Suprapubic skin (tissue), 4 donors: ENCODE results near the gene CLSTN1. TPM values are rescaled to one million over a fixed set of nuclear protein-coding genes. Genes with fewer than 3 reads are reported as not detected.
A peak's percentile ranks its signal among the peaks of the same experiment; 100 is the strongest.

ENCODE experiments used
- DNase-seq, 2 donors: peaks; one replicate each; pipeline ENCODE4 v3.0.0-alpha.2; 2019; ENCODE audit warnings: low spot score in 2 of 2
- H3K27ac ChIP-seq: fragments of 200-600 bp; sonication (generic); one replicate; pipeline ENCODE4 v1.5.1; 2019
- H3K27me3 ChIP-seq: fragments of 200-600 bp; sonication (generic); one replicate; pipeline ENCODE4 v1.5.1; 2019
- H3K36me3 ChIP-seq: fragments of 200-600 bp; sonication (generic); one replicate; pipeline ENCODE4 v1.5.1; 2019
- H3K4me1 ChIP-seq: fragments of 200-600 bp; sonication (generic); one replicate; pipeline ENCODE4 v1.5.1; 2019
- H3K4me3 ChIP-seq: fragments of 200-600 bp; sonication (generic); one replicate; pipeline ENCODE4 v1.5.1; 2019; ENCODE audit warnings: mild to moderate bottlenecking
- H3K9me3 ChIP-seq: fragments of 200-600 bp; sonication (generic); one replicate; pipeline ENCODE4 v1.5.1; 2019
- EP300 ChIP-seq: sonication (generic); formaldehyde crosslinking; IDR thresholded peaks from one replicate; pipeline ENCODE4 v1.6.1; 2017; ENCODE audit warnings: antibody characterized with exemption
- POLR2A ChIP-seq, 2 donors: fragments of 450-650 bp; IDR thresholded peaks; one replicate each; pipeline ENCODE4 v1.6.1; 2017; ENCODE audit warnings: antibody characterized with exemption in 2 of 2, mild to moderate bottlenecking in 2 of 2, moderate library complexity in 2 of 2
- POLR2AphosphoS5 ChIP-seq, 3 donors: sonication (generic); formaldehyde crosslinking; IDR thresholded peaks; one replicate each; pipeline ENCODE4 v1.6.1; 2017; ENCODE audit warnings: antibody characterized with exemption in 3 of 3
- WGBS: methylation state at CpG from one replicate; pipeline ENCODE4 v1.1.5; 2018; 5-methylcytosine and 5-hydroxymethylcytosine counted together
- total RNA-seq, 4 donors: library from RNA; depleted of rRNA; stranded (reverse); fragments of >200 nt; gene quantifications; one replicate each; pipeline ENCODE4 v1.1.0, GENCODE V29; 2016
- TF ChIP-seq, protein P1 (sequence below), 2 donors: fragments of 200-600 bp in 1 of 2; fragments of 450-650 bp in 1 of 2; sonication (generic) in 1 of 2; IDR thresholded peaks; one replicate each; pipeline ENCODE4 v1.5.1; 2016 to 2019; ENCODE audit warnings: antibody characterized with exemption in 2 of 2, mild to moderate bottlenecking in 1 of 2, moderate library complexity in 1 of 2

CLSTN1 gene
- total RNA-seq, 4 donors from 2014 or later: 118 to 202 (median 165) TPM

DNA sequence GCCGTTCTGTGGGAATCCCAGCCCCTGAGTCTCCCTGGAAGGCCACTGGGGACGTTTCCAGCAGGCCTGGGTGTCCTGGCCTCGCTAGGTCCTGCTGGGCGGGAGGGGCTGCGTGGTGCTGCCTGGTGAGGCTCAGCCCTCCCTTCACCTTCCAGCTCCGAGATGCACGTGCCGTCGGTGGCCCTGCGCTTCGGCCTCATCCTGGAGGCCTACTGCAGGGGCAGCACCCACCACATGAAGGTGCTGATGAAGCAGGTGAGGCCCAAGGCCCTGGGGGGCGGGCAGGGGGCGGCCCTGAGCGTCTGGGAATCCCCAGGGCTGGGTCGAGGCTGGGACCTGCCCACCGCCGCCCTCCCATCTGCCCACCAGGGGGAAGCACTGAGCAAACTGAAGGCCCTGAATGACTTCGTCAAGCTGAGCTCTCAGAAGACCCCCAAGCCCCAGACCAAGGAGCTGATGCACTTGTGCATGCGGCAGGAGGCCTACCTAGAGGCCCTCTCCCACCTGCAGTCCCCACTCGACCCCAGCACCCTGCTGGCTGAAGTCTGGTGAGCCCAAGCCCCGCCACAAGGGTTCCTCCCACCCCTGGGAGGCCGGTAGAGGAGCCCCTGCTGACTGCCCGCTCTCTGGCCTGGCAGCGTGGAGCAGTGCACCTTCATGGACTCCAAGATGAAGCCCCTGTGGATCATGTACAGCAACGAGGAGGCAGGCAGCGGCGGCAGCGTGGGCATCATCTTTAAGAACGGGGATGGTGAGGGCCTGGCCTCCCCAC lies 102.0 kb downstream of the CLSTN1 start:
- no peak overlapping the region for H3K27ac ChIP-seq
- TF ChIP-seq, protein P1, sequence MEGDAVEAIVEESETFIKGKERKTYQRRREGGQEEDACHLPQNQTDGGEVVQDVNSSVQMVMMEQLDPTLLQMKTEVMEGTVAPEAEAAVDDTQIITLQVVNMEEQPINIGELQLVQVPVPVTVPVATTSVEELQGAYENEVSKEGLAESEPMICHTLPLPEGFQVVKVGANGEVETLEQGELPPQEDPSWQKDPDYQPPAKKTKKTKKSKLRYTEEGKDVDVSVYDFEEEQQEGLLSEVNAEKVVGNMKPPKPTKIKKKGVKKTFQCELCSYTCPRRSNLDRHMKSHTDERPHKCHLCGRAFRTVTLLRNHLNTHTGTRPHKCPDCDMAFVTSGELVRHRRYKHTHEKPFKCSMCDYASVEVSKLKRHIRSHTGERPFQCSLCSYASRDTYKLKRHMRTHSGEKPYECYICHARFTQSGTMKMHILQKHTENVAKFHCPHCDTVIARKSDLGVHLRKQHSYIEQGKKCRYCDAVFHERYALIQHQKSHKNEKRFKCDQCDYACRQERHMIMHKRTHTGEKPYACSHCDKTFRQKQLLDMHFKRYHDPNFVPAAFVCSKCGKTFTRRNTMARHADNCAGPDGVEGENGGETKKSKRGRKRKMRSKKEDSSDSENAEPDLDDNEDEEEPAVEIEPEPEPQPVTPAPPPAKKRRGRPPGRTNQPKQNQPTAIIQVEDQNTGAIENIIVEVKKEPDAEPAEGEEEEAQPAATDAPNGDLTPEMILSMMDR (IDR thresholded peaks at IDR 0.05): peak in 1 of 2 donors; percentile 63
- TF ChIP-seq POLR2AphosphoS5 (IDR thresholded peaks at IDR 0.05): no peak
- no peak overlapping the region for H3K4me3 ChIP-seq
- H3K4me1 ChIP-seq: peaks cover 21% of the 10 kb centered on the region
- no peaks in the 10 kb centered on the region for H3K9me3 ChIP-seq
- no peaks in the 10 kb centered on the region for H3K27me3 ChIP-seq
- 86% methylated on average over 8 of the region's 29 CpGs for WGBS
- H3K36me3 ChIP-seq: peaks cover 34% of the 10 kb centered on the region
- DNase-seq: no peak

DNA sequence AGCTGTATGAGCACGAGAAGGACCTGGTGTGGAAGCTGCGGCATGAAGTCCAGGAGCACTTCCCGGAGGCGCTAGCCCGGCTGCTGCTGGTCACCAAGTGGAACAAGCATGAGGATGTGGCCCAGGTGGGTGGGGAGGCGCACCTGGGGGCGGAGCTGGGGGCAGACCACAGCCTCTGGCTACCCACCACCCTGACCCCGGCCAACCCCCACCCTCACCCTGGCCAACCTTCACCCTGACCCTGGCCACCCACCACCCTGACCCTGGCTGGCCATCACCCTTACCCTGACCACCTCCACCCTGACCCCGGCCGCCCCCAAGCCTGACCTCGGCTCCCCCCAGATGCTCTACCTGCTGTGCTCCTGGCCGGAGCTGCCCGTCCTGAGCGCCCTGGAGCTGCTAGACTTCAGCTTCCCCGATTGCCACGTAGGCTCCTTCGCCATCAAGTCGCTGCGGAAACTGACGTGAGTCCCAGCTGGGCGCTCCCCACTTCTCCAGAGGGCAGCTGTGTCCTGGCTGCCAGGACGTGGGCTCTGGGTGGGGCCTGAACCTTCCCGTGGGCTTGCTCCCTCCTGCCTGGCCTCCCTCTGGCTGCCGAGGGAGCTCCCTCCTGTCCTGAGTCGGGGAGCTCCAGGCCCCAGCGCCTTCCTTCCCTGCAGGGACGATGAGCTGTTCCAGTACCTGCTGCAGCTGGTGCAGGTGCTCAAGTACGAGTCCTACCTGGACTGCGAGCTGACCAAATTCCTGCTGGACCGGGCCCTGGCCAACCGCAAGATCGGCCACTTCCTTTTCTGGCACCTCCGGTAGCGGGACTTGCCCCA lies 102.8 kb downstream of the CLSTN1 start:
- Histone ChIP-seq H3K36me3 (peaks cover 39% of the 10 kb centered on the region), H3K9me3 (no peaks in the 10 kb centered on the region), H3K27me3 (no peaks in the 10 kb centered on the region), H3K27ac (no peak overlapping the region), H3K4me3 (no peak overlapping the region), H3K4me1 (peaks cover 21% of the 10 kb centered on the region)
- no peak for DNase-seq
- WGBS: 91% methylated on average over 12 of the region's 34 CpGs
- TF ChIP-seq POLR2AphosphoS5 (IDR thresholded peaks at IDR 0.05) (no peak), EP300 (no peak), POLR2A (IDR thresholded peaks at IDR 0.05) (no peak)
- TF ChIP-seq, protein P1 (IDR thresholded peaks at IDR 0.05): no peak

DNA sequence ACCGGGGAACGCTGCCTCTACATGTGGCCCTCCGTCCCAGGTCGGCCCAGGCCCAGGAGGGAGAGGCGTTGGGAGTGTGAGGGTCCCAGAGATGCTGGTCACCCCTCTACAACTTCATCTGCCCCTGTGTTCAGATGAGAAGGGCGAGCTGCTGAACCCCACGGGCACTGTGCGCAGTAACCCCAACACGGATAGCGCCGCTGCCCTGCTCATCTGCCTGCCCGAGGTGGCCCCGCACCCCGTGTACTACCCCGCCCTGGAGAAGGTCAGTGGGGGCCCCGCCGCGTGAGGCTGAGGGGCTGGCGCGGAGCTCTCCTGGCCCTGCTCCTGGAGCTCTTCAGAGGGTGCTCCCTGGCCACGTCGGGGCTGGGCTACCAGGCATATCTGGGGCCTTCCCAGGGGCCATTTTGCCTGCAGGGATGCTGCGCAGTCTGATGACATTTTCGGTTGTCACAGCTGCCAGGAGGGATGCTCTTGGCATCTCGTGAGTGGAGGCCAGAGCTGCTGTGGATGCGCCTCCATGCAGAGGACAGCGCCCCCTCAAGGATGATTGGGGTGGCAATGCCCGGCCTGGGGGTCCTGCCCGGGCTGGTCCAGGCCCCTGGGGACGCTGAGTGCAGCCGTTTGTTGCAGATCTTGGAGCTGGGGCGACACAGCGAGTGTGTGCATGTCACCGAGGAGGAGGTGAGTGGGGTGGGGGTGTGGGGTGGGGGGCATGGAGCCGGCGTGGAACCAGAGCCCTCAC lies 103.6 kb downstream of the CLSTN1 start:
- 83% methylated on average over 27 of the region's 36 CpGs for WGBS
- Histone ChIP-seq H3K36me3 (peaks cover 46% of the 10 kb centered on the region), H3K9me3 (no peaks in the 10 kb centered on the region), H3K4me1 (peaks cover 23% of the 10 kb centered on the region), H3K4me3 (no peak overlapping the region), H3K27me3 (no peaks in the 10 kb centered on the region), H3K27ac (no peak overlapping the region)
- TF ChIP-seq EP300: no peak
- TF ChIP-seq, protein P1 (IDR thresholded peaks at IDR 0.05): no peak
- TF ChIP-seq POLR2AphosphoS5 (IDR thresholded peaks at IDR 0.05): no peak
- no peak for TF ChIP-seq POLR2A (IDR thresholded peaks at IDR 0.05)
- DNase-seq: no peak

DNA sequence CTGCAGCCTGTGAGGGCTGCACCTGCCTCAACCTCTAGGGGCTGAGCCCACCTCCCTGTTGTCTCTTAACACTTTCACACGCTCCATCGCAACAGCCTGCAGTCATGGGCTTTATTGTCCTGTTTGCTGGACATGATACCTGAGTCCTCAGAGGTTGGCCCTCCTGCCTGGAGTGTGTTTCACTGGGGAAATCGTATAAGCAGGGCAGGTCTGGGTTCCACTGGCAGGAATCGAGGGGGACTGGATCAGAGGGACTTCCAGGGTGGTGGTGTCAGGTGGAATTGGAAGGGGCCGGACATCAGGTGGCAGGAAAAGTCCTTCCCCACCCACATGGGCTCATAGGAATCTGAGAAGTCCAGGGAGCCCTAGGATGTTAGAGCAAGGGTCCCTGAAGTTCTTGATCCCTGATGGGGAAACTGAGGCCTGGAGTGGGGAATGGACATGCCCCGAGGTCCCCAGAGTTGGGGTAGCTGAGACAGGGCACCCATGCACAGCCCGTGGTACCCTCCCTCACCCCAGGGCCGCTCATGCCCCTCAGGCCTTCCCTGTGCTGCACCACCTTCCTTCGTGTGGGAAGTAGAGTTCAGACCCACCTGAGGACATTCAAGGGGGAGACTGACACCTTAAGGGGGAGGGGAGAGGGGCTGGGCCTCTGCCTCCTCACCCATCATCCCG lies 105.6 kb downstream of the CLSTN1 start:
- 80% methylated on average over 6 of the region's 10 CpGs for WGBS
- H3K4me1 ChIP-seq: peaks cover 23% of the 10 kb centered on the region
- peaks cover 32% of the 10 kb centered on the region for H3K36me3 ChIP-seq
- TF ChIP-seq POLR2A (IDR thresholded peaks at IDR 0.05) (no peak), EP300 (no peak), POLR2AphosphoS5 (IDR thresholded peaks at IDR 0.05) (no peak)
- TF ChIP-seq, protein P1 (IDR thresholded peaks at IDR 0.05): no peak
- no peak for DNase-seq
- no peaks in the 10 kb centered on the region for H3K27me3 ChIP-seq
- H3K9me3 ChIP-seq: no peaks in the 10 kb centered on the region
- no peak overlapping the region for H3K4me3 ChIP-seq
- no peak overlapping the region for H3K27ac ChIP-seq
